Measurements from ENCODE around the gene TNFRSF25.

DNA sequence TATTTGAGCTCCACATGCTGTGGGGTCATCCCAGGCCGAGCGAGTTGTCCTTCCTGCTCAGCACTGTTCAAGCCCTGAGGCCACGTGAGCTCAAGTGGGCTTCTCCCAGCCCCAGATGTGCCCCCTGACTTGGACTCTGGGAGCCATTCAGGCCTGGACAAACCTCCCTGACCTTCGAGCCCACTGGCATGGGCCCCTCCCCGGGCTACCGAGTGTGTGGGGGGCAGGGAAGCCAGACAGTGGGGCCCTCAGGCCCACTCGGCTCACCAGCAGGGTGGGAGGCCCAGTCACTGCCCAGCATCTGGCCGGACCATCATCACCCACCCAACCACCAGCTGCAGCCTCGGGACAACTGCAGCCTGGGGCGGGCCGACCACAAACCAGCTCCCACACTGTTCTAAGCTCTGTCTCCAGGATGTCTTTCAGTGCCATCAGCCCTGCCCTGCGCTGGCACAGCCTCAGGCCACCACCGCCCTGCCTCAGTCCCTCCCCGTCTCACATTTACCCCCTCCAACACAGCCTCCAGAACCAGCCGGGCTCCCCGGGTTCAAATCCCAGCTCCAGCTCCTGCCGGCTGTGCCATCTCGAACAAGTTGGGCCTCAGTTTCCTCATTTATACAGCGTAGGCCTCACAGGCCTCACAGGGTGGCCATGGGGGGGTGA is 46.4 kb upstream of the TNFRSF25 start:
- TF ChIP-seq MXI1 (IDR thresholded peaks at IDR 0.05; ENCODE audit: low read depth, low read length): no peak
- TF ChIP-seq, protein P1, sequence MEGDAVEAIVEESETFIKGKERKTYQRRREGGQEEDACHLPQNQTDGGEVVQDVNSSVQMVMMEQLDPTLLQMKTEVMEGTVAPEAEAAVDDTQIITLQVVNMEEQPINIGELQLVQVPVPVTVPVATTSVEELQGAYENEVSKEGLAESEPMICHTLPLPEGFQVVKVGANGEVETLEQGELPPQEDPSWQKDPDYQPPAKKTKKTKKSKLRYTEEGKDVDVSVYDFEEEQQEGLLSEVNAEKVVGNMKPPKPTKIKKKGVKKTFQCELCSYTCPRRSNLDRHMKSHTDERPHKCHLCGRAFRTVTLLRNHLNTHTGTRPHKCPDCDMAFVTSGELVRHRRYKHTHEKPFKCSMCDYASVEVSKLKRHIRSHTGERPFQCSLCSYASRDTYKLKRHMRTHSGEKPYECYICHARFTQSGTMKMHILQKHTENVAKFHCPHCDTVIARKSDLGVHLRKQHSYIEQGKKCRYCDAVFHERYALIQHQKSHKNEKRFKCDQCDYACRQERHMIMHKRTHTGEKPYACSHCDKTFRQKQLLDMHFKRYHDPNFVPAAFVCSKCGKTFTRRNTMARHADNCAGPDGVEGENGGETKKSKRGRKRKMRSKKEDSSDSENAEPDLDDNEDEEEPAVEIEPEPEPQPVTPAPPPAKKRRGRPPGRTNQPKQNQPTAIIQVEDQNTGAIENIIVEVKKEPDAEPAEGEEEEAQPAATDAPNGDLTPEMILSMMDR (IDR thresholded peaks at IDR 0.05): no peak
- TF ChIP-seq, protein P2, sequence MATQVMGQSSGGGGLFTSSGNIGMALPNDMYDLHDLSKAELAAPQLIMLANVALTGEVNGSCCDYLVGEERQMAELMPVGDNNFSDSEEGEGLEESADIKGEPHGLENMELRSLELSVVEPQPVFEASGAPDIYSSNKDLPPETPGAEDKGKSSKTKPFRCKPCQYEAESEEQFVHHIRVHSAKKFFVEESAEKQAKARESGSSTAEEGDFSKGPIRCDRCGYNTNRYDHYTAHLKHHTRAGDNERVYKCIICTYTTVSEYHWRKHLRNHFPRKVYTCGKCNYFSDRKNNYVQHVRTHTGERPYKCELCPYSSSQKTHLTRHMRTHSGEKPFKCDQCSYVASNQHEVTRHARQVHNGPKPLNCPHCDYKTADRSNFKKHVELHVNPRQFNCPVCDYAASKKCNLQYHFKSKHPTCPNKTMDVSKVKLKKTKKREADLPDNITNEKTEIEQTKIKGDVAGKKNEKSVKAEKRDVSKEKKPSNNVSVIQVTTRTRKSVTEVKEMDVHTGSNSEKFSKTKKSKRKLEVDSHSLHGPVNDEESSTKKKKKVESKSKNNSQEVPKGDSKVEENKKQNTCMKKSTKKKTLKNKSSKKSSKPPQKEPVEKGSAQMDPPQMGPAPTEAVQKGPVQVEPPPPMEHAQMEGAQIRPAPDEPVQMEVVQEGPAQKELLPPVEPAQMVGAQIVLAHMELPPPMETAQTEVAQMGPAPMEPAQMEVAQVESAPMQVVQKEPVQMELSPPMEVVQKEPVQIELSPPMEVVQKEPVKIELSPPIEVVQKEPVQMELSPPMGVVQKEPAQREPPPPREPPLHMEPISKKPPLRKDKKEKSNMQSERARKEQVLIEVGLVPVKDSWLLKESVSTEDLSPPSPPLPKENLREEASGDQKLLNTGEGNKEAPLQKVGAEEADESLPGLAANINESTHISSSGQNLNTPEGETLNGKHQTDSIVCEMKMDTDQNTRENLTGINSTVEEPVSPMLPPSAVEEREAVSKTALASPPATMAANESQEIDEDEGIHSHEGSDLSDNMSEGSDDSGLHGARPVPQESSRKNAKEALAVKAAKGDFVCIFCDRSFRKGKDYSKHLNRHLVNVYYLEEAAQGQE (IDR thresholded peaks at IDR 0.05; ENCODE audit: low read depth, low read length): no peak
- TF ChIP-seq MAX (IDR thresholded peaks at IDR 0.05; ENCODE audit: low read depth): no peak
